Measurements from ENCODE around the gene SMPD2. TPM values are rescaled to one million over a fixed set of nuclear protein-coding genes. Genes with fewer than 3 reads are reported as not detected.
A peak's percentile ranks its signal among the peaks of the same experiment; 100 is the strongest.

The SMPD2 gene
- total and polyA plus RNA-seq, 2 experiments from 2014 or later, result 5.6 to 10.9 TPM

DNA sequence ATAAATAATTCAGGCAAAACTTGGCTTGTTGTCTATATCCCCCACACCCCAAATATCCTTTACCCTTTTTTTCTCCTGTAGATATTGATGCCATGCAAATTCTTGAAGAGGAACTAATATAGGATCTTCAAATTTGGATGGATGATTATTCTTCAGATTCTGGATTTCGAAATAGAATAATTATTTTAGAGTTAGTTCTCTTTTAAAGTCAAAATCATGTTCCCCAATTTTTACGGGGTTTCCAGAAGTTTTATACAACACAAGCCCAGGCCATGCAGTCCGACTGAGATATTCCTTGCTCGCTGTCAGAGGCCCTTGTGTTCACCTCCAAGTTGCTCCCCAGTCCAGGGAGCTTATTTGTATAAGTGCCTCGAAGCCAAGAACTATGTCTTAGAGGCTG, 4.5 kb upstream of the SMPD2 start (continued):
- TF ChIP-seq EZH2 (IDR thresholded peaks at IDR 0.05; ENCODE audit: low read depth, unreplicated experiment), result no peak

DNA sequence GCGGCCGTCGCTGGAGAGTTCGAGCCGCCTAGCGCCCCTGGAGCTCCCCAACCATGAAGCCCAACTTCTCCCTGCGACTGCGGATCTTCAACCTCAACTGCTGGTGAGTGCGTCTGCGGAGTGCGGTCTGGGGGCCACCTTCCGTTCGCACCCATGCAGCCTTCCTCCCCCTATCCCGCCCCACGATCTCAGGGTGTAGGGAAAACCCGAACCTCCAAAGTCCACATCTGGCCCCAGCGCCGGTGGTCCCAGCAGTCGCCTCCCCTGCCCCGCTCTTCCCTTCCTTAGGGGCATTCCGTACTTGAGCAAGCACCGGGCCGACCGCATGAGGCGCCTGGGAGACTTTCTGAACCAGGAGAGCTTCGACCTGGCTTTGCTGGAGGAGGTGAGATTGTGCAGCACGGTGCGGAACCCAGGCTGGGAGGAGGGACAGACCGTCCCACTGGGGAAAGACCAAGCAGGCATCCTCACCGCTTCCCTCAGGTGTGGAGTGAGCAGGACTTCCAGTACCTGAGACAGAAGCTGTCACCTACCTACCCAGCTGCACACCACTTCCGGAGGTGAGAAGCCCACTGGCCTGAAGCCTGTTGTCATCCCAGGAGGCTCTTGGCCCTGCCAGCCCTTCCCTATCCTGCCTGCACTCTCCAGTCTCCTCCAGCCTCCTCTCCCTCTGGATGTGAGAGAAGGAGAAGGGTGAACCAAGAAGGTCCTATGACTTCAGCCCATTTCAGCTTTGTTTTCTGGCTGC, 719 bp downstream of the SMPD2 start:
- no peak overlapping the region for H3K27ac ChIP-seq (ENCODE audit: low read depth)
- Mint-ChIP-seq H3K4me1 (peaks cover 12% of the 10 kb centered on the region; the same call in 2 of the 3 replicates), H3K27ac (peak overlapping the region; percentile 89), H3K27me3 (ENCODE audit: insufficient read depth, low read depth, poor library complexity) (peaks cover 23% of the 10 kb centered on the region), H3K36me3 (ENCODE audit: low read depth) (peaks cover 28% of the 10 kb centered on the region), H3K9me3 (no peaks in the 10 kb centered on the region), H3K4me3 (peak overlapping the region; percentile 96)
- H3K36me3 ChIP-seq (ENCODE audit: insufficient read depth), result peaks cover 3% of the 10 kb centered on the region; the same call in 1 of the 2 replicates
- H3K27me3 ChIP-seq (ENCODE audit: insufficient read depth), result peaks cover 14% of the 10 kb centered on the region
- TF ChIP-seq, protein P1, sequence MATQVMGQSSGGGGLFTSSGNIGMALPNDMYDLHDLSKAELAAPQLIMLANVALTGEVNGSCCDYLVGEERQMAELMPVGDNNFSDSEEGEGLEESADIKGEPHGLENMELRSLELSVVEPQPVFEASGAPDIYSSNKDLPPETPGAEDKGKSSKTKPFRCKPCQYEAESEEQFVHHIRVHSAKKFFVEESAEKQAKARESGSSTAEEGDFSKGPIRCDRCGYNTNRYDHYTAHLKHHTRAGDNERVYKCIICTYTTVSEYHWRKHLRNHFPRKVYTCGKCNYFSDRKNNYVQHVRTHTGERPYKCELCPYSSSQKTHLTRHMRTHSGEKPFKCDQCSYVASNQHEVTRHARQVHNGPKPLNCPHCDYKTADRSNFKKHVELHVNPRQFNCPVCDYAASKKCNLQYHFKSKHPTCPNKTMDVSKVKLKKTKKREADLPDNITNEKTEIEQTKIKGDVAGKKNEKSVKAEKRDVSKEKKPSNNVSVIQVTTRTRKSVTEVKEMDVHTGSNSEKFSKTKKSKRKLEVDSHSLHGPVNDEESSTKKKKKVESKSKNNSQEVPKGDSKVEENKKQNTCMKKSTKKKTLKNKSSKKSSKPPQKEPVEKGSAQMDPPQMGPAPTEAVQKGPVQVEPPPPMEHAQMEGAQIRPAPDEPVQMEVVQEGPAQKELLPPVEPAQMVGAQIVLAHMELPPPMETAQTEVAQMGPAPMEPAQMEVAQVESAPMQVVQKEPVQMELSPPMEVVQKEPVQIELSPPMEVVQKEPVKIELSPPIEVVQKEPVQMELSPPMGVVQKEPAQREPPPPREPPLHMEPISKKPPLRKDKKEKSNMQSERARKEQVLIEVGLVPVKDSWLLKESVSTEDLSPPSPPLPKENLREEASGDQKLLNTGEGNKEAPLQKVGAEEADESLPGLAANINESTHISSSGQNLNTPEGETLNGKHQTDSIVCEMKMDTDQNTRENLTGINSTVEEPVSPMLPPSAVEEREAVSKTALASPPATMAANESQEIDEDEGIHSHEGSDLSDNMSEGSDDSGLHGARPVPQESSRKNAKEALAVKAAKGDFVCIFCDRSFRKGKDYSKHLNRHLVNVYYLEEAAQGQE (IDR thresholded peaks at IDR 0.05; ENCODE audit: unreplicated experiment), result no peak
- TF ChIP-seq CREB1 (CRISPR knock-in tag; IDR thresholded peaks at IDR 0.05; ENCODE audit: low read depth) (no peak), EZH2 (IDR thresholded peaks at IDR 0.05; ENCODE audit: low read depth, unreplicated experiment) (no peak), POLR2AphosphoS5 (IDR thresholded peaks at IDR 0.05; ENCODE audit: low read depth) (peak; percentile 12; the same call in 1 of the 2 replicates), ZNF331 (CRISPR knock-in tag; IDR thresholded peaks at IDR 0.05; ENCODE audit: low read depth) (no peak), STAT1 (IDR thresholded peaks at IDR 0.05; ENCODE audit: unreplicated experiment) (no peak)
- TF ChIP-seq, protein P2, sequence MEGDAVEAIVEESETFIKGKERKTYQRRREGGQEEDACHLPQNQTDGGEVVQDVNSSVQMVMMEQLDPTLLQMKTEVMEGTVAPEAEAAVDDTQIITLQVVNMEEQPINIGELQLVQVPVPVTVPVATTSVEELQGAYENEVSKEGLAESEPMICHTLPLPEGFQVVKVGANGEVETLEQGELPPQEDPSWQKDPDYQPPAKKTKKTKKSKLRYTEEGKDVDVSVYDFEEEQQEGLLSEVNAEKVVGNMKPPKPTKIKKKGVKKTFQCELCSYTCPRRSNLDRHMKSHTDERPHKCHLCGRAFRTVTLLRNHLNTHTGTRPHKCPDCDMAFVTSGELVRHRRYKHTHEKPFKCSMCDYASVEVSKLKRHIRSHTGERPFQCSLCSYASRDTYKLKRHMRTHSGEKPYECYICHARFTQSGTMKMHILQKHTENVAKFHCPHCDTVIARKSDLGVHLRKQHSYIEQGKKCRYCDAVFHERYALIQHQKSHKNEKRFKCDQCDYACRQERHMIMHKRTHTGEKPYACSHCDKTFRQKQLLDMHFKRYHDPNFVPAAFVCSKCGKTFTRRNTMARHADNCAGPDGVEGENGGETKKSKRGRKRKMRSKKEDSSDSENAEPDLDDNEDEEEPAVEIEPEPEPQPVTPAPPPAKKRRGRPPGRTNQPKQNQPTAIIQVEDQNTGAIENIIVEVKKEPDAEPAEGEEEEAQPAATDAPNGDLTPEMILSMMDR (conservative IDR thresholded peaks at IDR 0.05; ENCODE audit: low read depth in 2 of 2), result peak in 1 of 2 experiments; percentile 25; a peak in 2 of 4 replicates
- TF ChIP-seq, protein P3, sequence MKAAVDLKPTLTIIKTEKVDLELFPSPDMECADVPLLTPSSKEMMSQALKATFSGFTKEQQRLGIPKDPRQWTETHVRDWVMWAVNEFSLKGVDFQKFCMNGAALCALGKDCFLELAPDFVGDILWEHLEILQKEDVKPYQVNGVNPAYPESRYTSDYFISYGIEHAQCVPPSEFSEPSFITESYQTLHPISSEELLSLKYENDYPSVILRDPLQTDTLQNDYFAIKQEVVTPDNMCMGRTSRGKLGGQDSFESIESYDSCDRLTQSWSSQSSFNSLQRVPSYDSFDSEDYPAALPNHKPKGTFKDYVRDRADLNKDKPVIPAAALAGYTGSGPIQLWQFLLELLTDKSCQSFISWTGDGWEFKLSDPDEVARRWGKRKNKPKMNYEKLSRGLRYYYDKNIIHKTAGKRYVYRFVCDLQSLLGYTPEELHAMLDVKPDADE (IDR thresholded peaks at IDR 0.05), result no peak
- TF ChIP-seq, protein P4, sequence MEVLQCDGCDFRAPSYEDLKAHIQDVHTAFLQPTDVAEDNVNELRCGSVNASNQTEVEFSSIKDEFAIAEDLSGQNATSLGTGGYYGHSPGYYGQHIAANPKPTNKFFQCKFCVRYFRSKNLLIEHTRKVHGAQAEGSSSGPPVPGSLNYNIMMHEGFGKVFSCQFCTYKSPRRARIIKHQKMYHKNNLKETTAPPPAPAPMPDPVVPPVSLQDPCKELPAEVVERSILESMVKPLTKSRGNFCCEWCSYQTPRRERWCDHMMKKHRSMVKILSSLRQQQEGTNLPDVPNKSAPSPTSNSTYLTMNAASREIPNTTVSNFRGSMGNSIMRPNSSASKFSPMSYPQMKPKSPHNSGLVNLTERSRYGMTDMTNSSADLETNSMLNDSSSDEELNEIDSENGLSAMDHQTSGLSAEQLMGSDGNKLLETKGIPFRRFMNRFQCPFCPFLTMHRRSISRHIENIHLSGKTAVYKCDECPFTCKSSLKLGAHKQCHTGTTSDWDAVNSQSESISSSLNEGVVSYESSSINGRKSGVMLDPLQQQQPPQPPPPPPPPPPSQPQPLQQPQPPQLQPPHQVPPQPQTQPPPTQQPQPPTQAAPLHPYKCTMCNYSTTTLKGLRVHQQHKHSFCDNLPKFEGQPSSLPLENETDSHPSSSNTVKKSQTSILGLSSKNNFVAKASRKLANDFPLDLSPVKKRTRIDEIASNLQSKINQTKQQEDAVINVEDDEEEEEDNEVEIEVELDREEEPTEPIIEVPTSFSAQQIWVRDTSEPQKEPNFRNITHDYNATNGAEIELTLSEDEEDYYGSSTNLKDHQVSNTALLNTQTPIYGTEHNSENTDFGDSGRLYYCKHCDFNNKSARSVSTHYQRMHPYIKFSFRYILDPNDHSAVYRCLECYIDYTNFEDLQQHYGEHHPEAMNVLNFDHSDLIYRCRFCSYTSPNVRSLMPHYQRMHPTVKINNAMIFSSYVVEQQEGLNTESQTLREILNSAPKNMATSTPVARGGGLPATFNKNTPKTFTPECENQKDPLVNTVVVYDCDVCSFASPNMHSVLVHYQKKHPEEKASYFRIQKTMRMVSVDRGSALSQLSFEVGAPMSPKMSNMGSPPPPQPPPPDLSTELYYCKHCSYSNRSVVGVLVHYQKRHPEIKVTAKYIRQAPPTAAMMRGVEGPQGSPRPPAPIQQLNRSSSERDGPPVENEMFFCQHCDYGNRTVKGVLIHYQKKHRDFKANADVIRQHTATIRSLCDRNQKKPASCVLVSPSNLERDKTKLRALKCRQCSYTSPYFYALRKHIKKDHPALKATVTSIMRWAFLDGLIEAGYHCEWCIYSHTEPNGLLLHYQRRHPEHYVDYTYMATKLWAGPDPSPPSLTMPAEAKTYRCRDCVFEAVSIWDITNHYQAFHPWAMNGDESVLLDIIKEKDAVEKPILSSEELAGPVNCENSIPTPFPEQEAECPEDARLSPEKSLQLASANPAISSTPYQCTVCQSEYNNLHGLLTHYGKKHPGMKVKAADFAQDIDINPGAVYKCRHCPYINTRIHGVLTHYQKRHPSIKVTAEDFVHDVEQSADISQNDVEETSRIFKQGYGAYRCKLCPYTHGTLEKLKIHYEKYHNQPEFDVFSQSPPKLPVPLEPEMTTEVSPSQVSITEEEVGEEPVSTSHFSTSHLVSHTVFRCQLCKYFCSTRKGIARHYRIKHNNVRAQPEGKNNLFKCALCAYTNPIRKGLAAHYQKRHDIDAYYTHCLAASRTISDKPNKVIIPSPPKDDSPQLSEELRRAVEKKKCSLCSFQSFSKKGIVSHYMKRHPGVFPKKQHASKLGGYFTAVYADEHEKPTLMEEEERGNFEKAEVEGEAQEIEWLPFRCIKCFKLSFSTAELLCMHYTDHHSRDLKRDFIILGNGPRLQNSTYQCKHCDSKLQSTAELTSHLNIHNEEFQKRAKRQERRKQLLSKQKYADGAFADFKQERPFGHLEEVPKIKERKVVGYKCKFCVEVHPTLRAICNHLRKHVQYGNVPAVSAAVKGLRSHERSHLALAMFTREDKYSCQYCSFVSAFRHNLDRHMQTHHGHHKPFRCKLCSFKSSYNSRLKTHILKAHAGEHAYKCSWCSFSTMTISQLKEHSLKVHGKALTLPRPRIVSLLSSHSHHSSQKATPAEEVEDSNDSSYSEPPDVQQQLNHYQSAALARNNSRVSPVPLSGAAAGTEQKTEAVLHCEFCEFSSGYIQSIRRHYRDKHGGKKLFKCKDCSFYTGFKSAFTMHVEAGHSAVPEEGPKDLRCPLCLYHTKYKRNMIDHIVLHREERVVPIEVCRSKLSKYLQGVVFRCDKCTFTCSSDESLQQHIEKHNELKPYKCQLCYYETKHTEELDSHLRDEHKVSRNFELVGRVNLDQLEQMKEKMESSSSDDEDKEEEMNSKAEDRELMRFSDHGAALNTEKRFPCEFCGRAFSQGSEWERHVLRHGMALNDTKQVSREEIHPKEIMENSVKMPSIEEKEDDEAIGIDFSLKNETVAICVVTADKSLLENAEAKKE (CRISPR knock-in tag; IDR thresholded peaks at IDR 0.05), result no peak
- peak; percentile 69 for ATAC-seq
- no peaks in the 10 kb centered on the region; the same call in 1 of the 2 replicates for H4K20me1 ChIP-seq (replicated peaks; ENCODE audit: insufficient read depth)
- no peaks in the 10 kb centered on the region for H3K9me2 ChIP-seq (ENCODE audit: insufficient read depth)
- H3K4me1 ChIP-seq (ENCODE audit: insufficient read depth), result peaks cover 8% of the 10 kb centered on the region; the same call in 1 of the 2 replicates
- H3K79me2 ChIP-seq (replicated peaks; ENCODE audit: insufficient read depth), result no peaks in the 10 kb centered on the region
- peaks cover 5% of the 10 kb centered on the region; the same call in 1 of the 2 replicates for H3F3A ChIP-seq (replicated peaks; ENCODE audit: low read depth)
- peak overlapping the region; percentile 92 for H3K4me3 ChIP-seq
- DNase-seq (ENCODE audit: low spot score), result peak; percentile 83
- peak overlapping the region; percentile 88 for H3K4me2 ChIP-seq
- peak overlapping the region; percentile 98 for H2AFZ ChIP-seq

All from GM23338 (cell line).